ENCODE measurements around the gene SLC15A3.

DNA sequence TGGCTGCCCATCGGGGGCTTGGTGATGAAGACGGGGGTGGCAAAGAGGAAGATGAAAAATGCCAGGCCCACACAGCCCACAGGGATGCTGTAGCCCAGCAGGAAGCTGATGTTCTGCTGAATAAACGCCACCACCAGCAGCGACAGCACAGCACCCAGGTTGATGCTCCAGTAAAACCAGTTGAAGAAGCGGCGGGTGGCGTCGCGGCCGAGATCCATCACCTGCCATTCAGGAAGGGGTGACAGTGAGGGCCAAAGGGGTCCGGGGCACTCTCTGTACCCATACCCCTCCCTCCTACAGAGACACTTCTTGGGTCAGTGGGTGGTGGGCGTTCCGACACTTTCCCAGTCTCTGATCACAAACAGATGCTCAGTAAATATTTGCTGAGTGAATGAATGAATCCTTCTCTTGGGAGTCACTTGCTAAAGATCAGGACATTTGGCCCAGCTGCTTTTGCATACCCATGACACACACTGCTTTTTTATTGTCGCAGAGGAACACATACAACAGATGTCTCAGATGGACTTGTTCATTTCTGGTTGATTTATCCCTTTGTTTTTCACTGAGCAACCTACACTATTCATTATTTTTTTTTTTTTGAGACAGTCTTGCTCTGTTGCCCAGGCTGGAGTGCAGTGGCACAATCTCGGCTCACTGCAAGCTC lies 5.2 kb downstream of the SLC15A3 start:
- TF ChIP-seq, protein P1, sequence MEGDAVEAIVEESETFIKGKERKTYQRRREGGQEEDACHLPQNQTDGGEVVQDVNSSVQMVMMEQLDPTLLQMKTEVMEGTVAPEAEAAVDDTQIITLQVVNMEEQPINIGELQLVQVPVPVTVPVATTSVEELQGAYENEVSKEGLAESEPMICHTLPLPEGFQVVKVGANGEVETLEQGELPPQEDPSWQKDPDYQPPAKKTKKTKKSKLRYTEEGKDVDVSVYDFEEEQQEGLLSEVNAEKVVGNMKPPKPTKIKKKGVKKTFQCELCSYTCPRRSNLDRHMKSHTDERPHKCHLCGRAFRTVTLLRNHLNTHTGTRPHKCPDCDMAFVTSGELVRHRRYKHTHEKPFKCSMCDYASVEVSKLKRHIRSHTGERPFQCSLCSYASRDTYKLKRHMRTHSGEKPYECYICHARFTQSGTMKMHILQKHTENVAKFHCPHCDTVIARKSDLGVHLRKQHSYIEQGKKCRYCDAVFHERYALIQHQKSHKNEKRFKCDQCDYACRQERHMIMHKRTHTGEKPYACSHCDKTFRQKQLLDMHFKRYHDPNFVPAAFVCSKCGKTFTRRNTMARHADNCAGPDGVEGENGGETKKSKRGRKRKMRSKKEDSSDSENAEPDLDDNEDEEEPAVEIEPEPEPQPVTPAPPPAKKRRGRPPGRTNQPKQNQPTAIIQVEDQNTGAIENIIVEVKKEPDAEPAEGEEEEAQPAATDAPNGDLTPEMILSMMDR (conservative IDR thresholded peaks at IDR 0.05; ENCODE audit: low read depth in 2 of 2), result no peak
- TF ChIP-seq EZH2 (IDR thresholded peaks at IDR 0.05; ENCODE audit: low read depth, unreplicated experiment) (no peak), CREB1 (CRISPR knock-in tag; IDR thresholded peaks at IDR 0.05; ENCODE audit: low read depth) (no peak), POLR2AphosphoS5 (IDR thresholded peaks at IDR 0.05; ENCODE audit: low read depth) (no peak)
